H1 (cell line): ENCODE data around the gene SUPT4H1. TPM values are rescaled to one million over a fixed set of nuclear protein-coding genes. Genes with fewer than 3 reads are reported as not detected.

Experiments used
- CTCF ChIA-PET: fragments of 300-600 bp; sonication (Branson Sonifier 250); formaldehyde crosslinking; loops from one replicate; lab custom pipeline; 2021; ENCODE audit not compliant: partially characterized antibody; lab: Charles Lee
- POLR2A ChIA-PET: fragments of 300-600 bp; sonication (Branson Sonifier 250); formaldehyde crosslinking; loops from one replicate; lab custom pipeline; 2021; ENCODE audit warnings: inconsistent platforms; ENCODE audit not compliant: partially characterized antibody; lab: Charles Lee
- DNase-seq, 2 experiments: peaks; one replicate each; pipeline versions ENCODE4 v3.0.0 to v3.0.0-alpha.2; 2010 to 2022; ENCODE audit warnings: low spot score in 2 of 2, low read depth in 1 of 2, mixed read lengths in 1 of 2
- FAIRE-seq: peaks from 2 replicates; lab custom pipeline; 2011; peaks lifted over from hg19 to GRCh38; lab: Jason Lieb, UNC
- H2AFZ ChIP-seq: 2 replicates; pipeline ENCODE4 v1.8.1; 2012; ENCODE audit warnings: low read length, inconsistent platforms
- H2AK5ac ChIP-seq: 2 replicates; pipeline ENCODE4 v1.6.1; 2013; ENCODE audit warnings: low read depth, low read length
- H2BK120ac ChIP-seq: replicated peaks from 2 replicates; pipeline ENCODE3; 2013; ENCODE audit warnings: low read depth, low read length, inconsistent platforms
- H2BK12ac ChIP-seq: 2 replicates; pipeline ENCODE4 v1.6.1; 2013; ENCODE audit warnings: low read depth, low read length
- H2BK15ac ChIP-seq: 2 replicates; pipeline ENCODE4 v1.6.1; 2013; ENCODE audit warnings: low read length
- H2BK20ac ChIP-seq: 2 replicates; pipeline ENCODE4 v1.6.1; 2013; ENCODE audit warnings: low read length
- H2BK5ac ChIP-seq: 2 replicates; pipeline ENCODE4 v1.6.1; 2013; ENCODE audit warnings: low read depth, low read length
- H3K14ac ChIP-seq: 2 replicates; pipeline ENCODE4 v1.6.1; 2013; ENCODE audit warnings: inconsistent platforms; ENCODE audit not compliant: insufficient read length
- H3K18ac ChIP-seq: 2 replicates; pipeline ENCODE4 v1.6.1; 2013; ENCODE audit warnings: low read length; ENCODE audit errors: extremely low read depth
- H3K23ac ChIP-seq: 2 replicates; pipeline ENCODE4 v1.6.1; 2013; ENCODE audit warnings: inconsistent platforms; ENCODE audit not compliant: insufficient read length
- H3K23me2 ChIP-seq: 2 replicates; pipeline ENCODE4 v1.6.1; 2013; ENCODE audit warnings: low read depth, low read length
- H3K27ac ChIP-seq: 2 replicates; pipeline ENCODE4 v1.6.1; 2011; ENCODE audit warnings: low read depth, low read length, inconsistent platforms
- H3K27me3 ChIP-seq, 4 experiments: replicated peaks in 1 of 4; 1 replicate in 1 of 4; 2 replicates in 3 of 4; pipeline versions ENCODE4 v1.6.1 to v1.8.1; 2011 to 2013; ENCODE audit warnings: low read length in 3 of 4, mild to moderate bottlenecking in 3 of 4, inconsistent platforms in 2 of 4, mixed read lengths in 2 of 4, moderate library complexity in 1 of 4; ENCODE audit not compliant: control insufficient read depth in 3 of 4, insufficient read depth in 3 of 4; ENCODE audit errors: extremely low read depth in 1 of 4
- H3K36me3 ChIP-seq, 4 experiments: 2 replicates each; pipeline versions ENCODE4 v1.6.1 to v1.8.1; 2011 to 2013; ENCODE audit warnings: mild to moderate bottlenecking in 4 of 4, low read length in 3 of 4, moderate library complexity in 2 of 4, control low read depth in 1 of 4, inconsistent platforms in 1 of 4; ENCODE audit not compliant: insufficient read depth in 4 of 4, control insufficient read depth in 2 of 4
- H3K4ac ChIP-seq: replicated peaks from 2 replicates; pipeline ENCODE3; 2013; ENCODE audit warnings: low read length, low read depth, mixed read lengths, inconsistent platforms; ENCODE audit not compliant: insufficient read length
- H3K4me1 ChIP-seq, 4 experiments: replicated peaks in 1 of 4; 1 replicate in 1 of 4; 2 replicates in 3 of 4; pipeline versions ENCODE4 v1.6.1 to v1.8.1; 2011 to 2013; ENCODE audit warnings: low read length in 3 of 4, inconsistent platforms in 2 of 4, mixed read lengths in 1 of 4; ENCODE audit not compliant: insufficient read depth in 4 of 4, control insufficient read depth in 3 of 4
- H3K4me2 ChIP-seq, 2 experiments: 2 replicates each; pipeline versions ENCODE4 v1.6.1 to v1.8.1; 2011 to 2013; ENCODE audit warnings: low read depth in 2 of 2, low read length in 2 of 2, control low read depth in 1 of 2, inconsistent platforms in 1 of 2, mild to moderate bottlenecking in 1 of 2; ENCODE audit not compliant: insufficient read depth in 1 of 2
- H3K4me3 ChIP-seq, 4 experiments: fragments of 200-600, 300-600 bp in 1 of 4; sonication (generic), shearing (Covaris generic), sonication (Bioruptor Twin) in 1 of 4; 2 replicates each; pipeline versions ENCODE4 v1.5.1 to v1.8.1; 2011 to 2016; ENCODE audit warnings: low read length in 4 of 4, low read depth in 3 of 4, control low read depth in 2 of 4, inconsistent platforms in 2 of 4, mild to moderate bottlenecking in 2 of 4, mixed read lengths in 1 of 4, moderate library complexity in 1 of 4; ENCODE audit not compliant: insufficient read depth in 2 of 4; ENCODE audit errors: extremely low read depth in 1 of 4
- H3K56ac ChIP-seq: replicated peaks from 2 replicates; pipeline ENCODE3; 2013; ENCODE audit warnings: low read depth, mild to moderate bottlenecking, mixed read lengths, low read length, inconsistent platforms; ENCODE audit not compliant: insufficient read length
- H3K79me1 ChIP-seq: 2 replicates; pipeline ENCODE4 v1.6.1; 2013; ENCODE audit warnings: low read depth, low read length, control low read depth
- H3K79me2 ChIP-seq, 2 experiments: 2 replicates each; pipeline versions ENCODE4 v1.6.1 to v1.8.1; 2012 to 2013; ENCODE audit warnings: low read length in 2 of 2, mild to moderate bottlenecking in 2 of 2, inconsistent platforms in 1 of 2; ENCODE audit not compliant: insufficient read depth in 2 of 2, control insufficient read depth in 1 of 2
- H3K9ac ChIP-seq, 4 experiments: replicated peaks in 1 of 4; 1 replicate in 1 of 4; 2 replicates in 3 of 4; pipeline versions ENCODE4 v1.6.1 to v1.8.1; 2011 to 2013; ENCODE audit warnings: low read depth in 3 of 4, low read length in 3 of 4, control low read depth in 2 of 4, mild to moderate bottlenecking in 2 of 4, moderate library complexity in 2 of 4, inconsistent platforms in 1 of 4; ENCODE audit errors: extremely low read depth in 1 of 4
- H3K9me3 ChIP-seq, 2 experiments: 2 replicates each; pipeline versions ENCODE4 v1.6.1 to v1.8.1; 2012 to 2013; ENCODE audit warnings: mild to moderate bottlenecking in 2 of 2, moderate library complexity in 2 of 2, control low read depth in 1 of 2, inconsistent platforms in 1 of 2, low read depth in 1 of 2, low read length in 1 of 2, mixed read lengths in 1 of 2; ENCODE audit not compliant: insufficient read depth in 2 of 2
- H4K20me1 ChIP-seq, 2 experiments: replicated peaks in 1 of 2; 2 replicates each; pipeline versions ENCODE3 to v1.8.1; 2011 to 2013; ENCODE audit warnings: inconsistent platforms in 2 of 2, low read length in 2 of 2, mild to moderate bottlenecking in 1 of 2; ENCODE audit not compliant: insufficient read depth in 2 of 2, control insufficient read depth in 1 of 2
- H4K5ac ChIP-seq: 2 replicates; pipeline ENCODE4 v1.6.1; 2013; ENCODE audit warnings: low read length, low read depth, mixed read lengths, inconsistent platforms; ENCODE audit not compliant: insufficient read length
- H4K8ac ChIP-seq: 2 replicates; pipeline ENCODE4 v1.8.0; 2013; ENCODE audit warnings: mild to moderate bottlenecking, moderate library complexity, low read length, inconsistent platforms; ENCODE audit not compliant: insufficient read depth; ENCODE audit errors: extremely low read depth
- H4K91ac ChIP-seq: replicated peaks from 2 replicates; pipeline ENCODE3; 2013; ENCODE audit warnings: low read length, mixed read lengths, inconsistent platforms; ENCODE audit not compliant: insufficient read length
- ASH2L ChIP-seq: fragments of 200-600, 300-600 bp; sonication (generic); IDR thresholded peaks from one replicate; pipeline ENCODE4 v1.7.1; 2017; ENCODE audit warnings: low read length
- CBX8 ChIP-seq: fragments of 300-800, 300-1000 bp; sonication (generic); IDR thresholded peaks from 2 replicates; pipeline ENCODE4 v1.7.1; 2016; ENCODE audit warnings: low read depth, low read length, borderline replicate concordance
- E2F6 ChIP-seq: IDR thresholded peaks from 2 replicates; pipeline ENCODE4 v1.6.1; 2012; ENCODE audit warnings: inconsistent platforms
- FOSL1 ChIP-seq: IDR thresholded peaks from 2 replicates; pipeline ENCODE4 v1.6.1; 2011; ENCODE audit warnings: mild to moderate bottlenecking, low read depth, low read length, moderate library complexity; ENCODE audit not compliant: insufficient read depth
- GTF2F1 ChIP-seq: IDR thresholded peaks from 2 replicates; pipeline ENCODE4 v1.6.1; 2012; ENCODE audit warnings: low read depth, low read length, improper control_type of control experiment, borderline replicate concordance
- HDAC6 ChIP-seq: IDR thresholded peaks from one replicate; pipeline ENCODE4 v1.7.1; 2012; ENCODE audit warnings: low read depth, mild to moderate bottlenecking, inconsistent platforms, low read length, moderate library complexity
- JUN ChIP-seq: IDR thresholded peaks from 2 replicates; pipeline ENCODE4 v1.6.1; 2011; ENCODE audit warnings: low read depth, mild to moderate bottlenecking, improper control_type of control experiment, low read length
- POLR2AphosphoS5 ChIP-seq: IDR thresholded peaks from 2 replicates; pipeline ENCODE4 v1.6.1; 2011; ENCODE audit warnings: low read depth, low read length
- RXRA ChIP-seq: IDR thresholded peaks from 2 replicates; pipeline ENCODE4 v1.6.1; 2011; ENCODE audit warnings: low read depth, mild to moderate bottlenecking, low read length, moderate library complexity; ENCODE audit not compliant: insufficient read depth
- SAP30 ChIP-seq: fragments of 300-600 bp; sonication (generic); IDR thresholded peaks from 2 replicates; pipeline ENCODE4 v1.7.1; 2012; ENCODE audit warnings: low read length, moderate library complexity, mild to moderate bottlenecking, inconsistent platforms; ENCODE audit not compliant: insufficient read depth, insufficient replicate concordance
- SIRT6 ChIP-seq: IDR thresholded peaks from one replicate; pipeline ENCODE4 v1.7.1; 2012; ENCODE audit warnings: low read length, inconsistent platforms
- TAF1 ChIP-seq: IDR thresholded peaks from 2 replicates; pipeline ENCODE4 v1.6.1; 2011; ENCODE audit warnings: mild to moderate bottlenecking, low read depth, low read length
- ZNF274 ChIP-seq: IDR thresholded peaks from 2 replicates; pipeline ENCODE4 v1.7.0; 2012; ENCODE audit warnings: low read length, borderline replicate concordance; ENCODE audit errors: extremely low read depth
- WGBS, 2 experiments: shearing (Covaris generic) in 1 of 2; methylation state at CpG; one replicate each; pipeline versions ENCODE4 v1.1.6 to v1.1.7; 2013 to 2015; ENCODE audit warnings: low lambda C conversion rate in 2 of 2, mixed read lengths in 2 of 2, inconsistent platforms in 1 of 2, low coverage in 1 of 2, missing lambda C conversion rate in 1 of 2; ENCODE audit not compliant: insufficient replicate concordance in 2 of 2, insufficient coverage in 1 of 2, insufficient read length in 1 of 2; ENCODE audit errors: extremely low coverage in 1 of 2, missing lambda C conversion rate in 1 of 2; 5-methylcytosine and 5-hydroxymethylcytosine counted together
- polyA plus RNA-seq, 7 experiments: library from polyadenylated mRNA; depleted of rRNA in 3 of 7; stranded (reverse) in 5 of 7; unstranded in 2 of 7; fragments of >200 nt in 5 of 7; fragments of 200-250 nt in 2 of 7; gene quantifications; 1 replicate in 5 of 7; 2 replicates in 1 of 7; 4 replicates in 1 of 7; pipeline versions ENCODE4 v1.2.1 to v1.2.3, GENCODE V29; 2011 to 2013; ENCODE audit warnings: missing spikeins in 2 of 7, mixed read lengths in 2 of 7
- total RNA-seq: library from RNA; stranded (reverse); fragmentation: NEBNext Ultra II Directional; extraction: Animal tissue kit (Norgen Biotek cat#: 25700); gene quantifications from 2 replicates; pipeline ENCODE4 v1.2.1, GENCODE V29; 2021

SUPT4H1 gene
- total and polyA plus RNA-seq, 2 of the 8 experiments (the other 6 are each of a cell fraction or from before 2014, with no cell fraction given): 112 to 143 TPM

GRCh38 chr17:58373923-58374322 is 21.9 kb upstream of the SUPT4H1 start:
- peaks cover 5 to 15% (median 10%) of the 10 kb centered on the region in 4 experiments; a peak in 5 of 7 replicates for H3K4me1 ChIP-seq
- no peak overlapping the region for H2BK15ac ChIP-seq
- H2BK120ac ChIP-seq: no peak overlapping the region
- H2AK5ac ChIP-seq: no peak overlapping the region
- no peak overlapping the region for H4K8ac ChIP-seq
- no peaks in the 10 kb centered on the region for H3K79me2 ChIP-seq
- H3K9me3 ChIP-seq: no peaks in the 10 kb centered on the region
- TF ChIP-seq SAP30 (no peak), HDAC6 (no peak), FOSL1 (no peak), ASH2L (no peak), TAF1 (no peak), RXRA (no peak), SIRT6 (no peak), JUN (no peak), POLR2AphosphoS5 (no peak), E2F6 (no peak), GTF2F1 (no peak), ZNF274 (no peak), CBX8 (no peak)
- TF ChIP-seq, all 59 proteins: peak for 0
- Histone ChIP-seq H4K20me1 (no peaks in the 10 kb centered on the region), H3K56ac (no peak overlapping the region), H3K79me1 (no peaks in the 10 kb centered on the region), H3K23me2 (no peaks in the 10 kb centered on the region), H2BK20ac (no peak overlapping the region), H2BK5ac (no peak overlapping the region), H4K91ac (no peak overlapping the region), H3K36me3 (no peaks in the 10 kb centered on the region; a peak in 1 of 8 replicates), H3K18ac (no peak overlapping the region), H3K27me3 (no peaks in the 10 kb centered on the region), H3K14ac (no peak overlapping the region), H3K4me2 (no peak overlapping the region), H3K23ac (no peak overlapping the region), H3K9ac (no peak overlapping the region), H3K27ac (no peak overlapping the region), H4K5ac (no peak overlapping the region), H3K4me3 (no peak overlapping the region), H3K4ac (no peak overlapping the region), H2AFZ (no peak overlapping the region), H2BK12ac (no peak overlapping the region)
- CTCF ChIA-PET: interaction anchor here (1.0 to 1.1 kb wide), 2 partner anchors 21 to 31 kb away, joined by 3 read pairs; no protein-coding TSS in a partner anchor
- FAIRE-seq (no peak), DNase-seq (no peak)
- 88% methylated on average over 1 of the region's 1 CpG; no CpG with 5 or more reads in 1 of the 2 experiments for WGBS, 2 experiments
- POLR2A ChIA-PET: interaction anchor here (1.5 kb wide), 1 partner anchor 21 kb away, joined by 5 read pairs; the partner anchor contains the start of gene SUPT4H1
